ENCODE measurements around the gene FAH.
"Not testable (repeated sequence)": the region's sequence is repeated elsewhere in the genome, so short reads cannot be mapped to it uniquely, and the experiment has no call there.

FAH gene

GRCh38 chr15:80151576-80151975 lies 1.2 kb upstream of the FAH start:
- no peak for DNase-seq (ENCODE audit: low read depth in 3 of 3, low spot score in 1 of 3)

GRCh38 chr15:80152180-80152895 lies 461 bp upstream of the FAH start:
- peak; percentile 71 to 85 (median 85) for DNase-seq (ENCODE audit: low read depth in 3 of 3, low spot score in 1 of 3)

- DNase-seq (ENCODE audit: low read depth in 3 of 3, low spot score in 1 of 3) = no peak
Observed at GRCh38 chr15:80153900-80154299, 1.1 kb downstream of the FAH start.

- DNase-seq (ENCODE audit: low read depth in 3 of 3, low spot score in 1 of 3) = no peak
Observed at GRCh38 chr15:80154336-80154735, 1.5 kb downstream of the FAH start.

- DNase-seq (ENCODE audit: low read depth in 3 of 3, low spot score in 1 of 3) = no peak
Observed at GRCh38 chr15:80155001-80155377, 2.2 kb downstream of the FAH start.

GRCh38 chr15:80155378-80156175 lies 2.8 kb downstream of the FAH start:
- not testable (repeated sequence) for DNase-seq (ENCODE audit: low read depth in 3 of 3, low spot score in 1 of 3)

- DNase-seq (ENCODE audit: low read depth in 3 of 3, low spot score in 1 of 3) = no peak
Observed at GRCh38 chr15:80156176-80156720, 3.4 kb downstream of the FAH start.

- DNase-seq (ENCODE audit: low read depth in 3 of 3, low spot score in 1 of 3) = no peak
Observed at GRCh38 chr15:80157215-80157614, 4.4 kb downstream of the FAH start.

- no peak for DNase-seq (ENCODE audit: low read depth in 3 of 3, low spot score in 1 of 3)
Observed at GRCh38 chr15:80159301-80159700, 6.5 kb downstream of the FAH start.

- DNase-seq (ENCODE audit: low read depth in 3 of 3, low spot score in 1 of 3) = no peak
Observed at GRCh38 chr15:80159811-80160569, 7.2 kb downstream of the FAH start.

- DNase-seq (ENCODE audit: low read depth in 3 of 3, low spot score in 1 of 3) = no peak
Observed at GRCh38 chr15:80160570-80161156, 7.9 kb downstream of the FAH start.

- no peak for DNase-seq (ENCODE audit: low read depth in 3 of 3, low spot score in 1 of 3)
Observed at GRCh38 chr15:80161468-80162016, 8.7 kb downstream of the FAH start.

- DNase-seq (ENCODE audit: low read depth in 3 of 3, low spot score in 1 of 3) = no peak
Observed at GRCh38 chr15:80162059-80162554, 9.3 kb downstream of the FAH start.

GRCh38 chr15:80163217-80163616 lies 10.4 kb downstream of the FAH start:
- DNase-seq (ENCODE audit: low read depth in 3 of 3, low spot score in 1 of 3) = no peak

GRCh38 chr15:80163897-80164296 lies 11.1 kb downstream of the FAH start:
- DNase-seq (ENCODE audit: low read depth in 3 of 3, low spot score in 1 of 3) = no peak

- DNase-seq (ENCODE audit: low read depth in 3 of 3, low spot score in 1 of 3) = no peak
Observed at GRCh38 chr15:80167936-80168335, 15.1 kb downstream of the FAH start.

GRCh38 chr15:80168421-80168820 lies 15.6 kb downstream of the FAH start:
- DNase-seq (ENCODE audit: low read depth in 3 of 3, low spot score in 1 of 3) = no peak

- DNase-seq (ENCODE audit: low read depth in 3 of 3, low spot score in 1 of 3) = no peak
Observed at GRCh38 chr15:80169768-80170357, 17.1 kb downstream of the FAH start.

GRCh38 chr15:80170596-80170995 lies 17.8 kb downstream of the FAH start:
- DNase-seq (ENCODE audit: low read depth in 3 of 3, low spot score in 1 of 3) = no peak

GRCh38 chr15:80171787-80172186 lies 19.0 kb downstream of the FAH start:
- no peak for DNase-seq (ENCODE audit: low read depth in 3 of 3, low spot score in 1 of 3)
